IMR-90 (cell line): ENCODE results near the gene MIB1. TPM values are rescaled to one million over a fixed set of nuclear protein-coding genes. Genes with fewer than 3 reads are reported as not detected.

ENCODE experiments used
- ATAC-seq: fragments of 200-7000 bp; cut with Tn5 transposase; 2 replicates; pipeline ENCODE4 v1.9.1; 2020; ENCODE audit warnings: low read depth, mild to moderate bottlenecking, moderate library complexity
- BruUV-seq: library from RNA; stranded (reverse); fragments of 400-500 nt; replicated peaks from 2 replicates; lab custom pipeline; 2021; lab: Mats Ljungman, UMichigan
- CTCF ChIA-PET: fragments of 300-600 bp; formaldehyde crosslinking; extraction: SDS; loops from one replicate; lab custom pipeline; 2021; ENCODE audit warnings: antibody characterized with exemption; lab: Yijun Ruan, JAX
- POLR2A ChIA-PET: fragments of 300-600 bp; sonication (Branson Sonifier 250); formaldehyde crosslinking; loops from one replicate; lab custom pipeline; 2022; ENCODE audit warnings: antibody characterized with exemption; ENCODE audit not compliant: unreplicated experiment; lab: Charles Lee
- DNase-seq: peaks from one replicate; pipeline ENCODE4 v3.0.0; 2013
- H2AFZ ChIP-seq: replicated peaks from 2 replicates; pipeline ENCODE3; 2013; ENCODE audit warnings: low read length, mild to moderate bottlenecking; ENCODE audit not compliant: poor library complexity
- H2AK5ac ChIP-seq: 2 replicates; pipeline ENCODE4 v1.6.1; 2013; ENCODE audit warnings: low read depth, low read length, inconsistent platforms
- H2AK9ac ChIP-seq: replicated peaks from 2 replicates; pipeline ENCODE3; 2013; ENCODE audit warnings: mild to moderate bottlenecking, low read depth, low read length, moderate library complexity; ENCODE audit not compliant: poor library complexity
- H2BK120ac ChIP-seq: 2 replicates; pipeline ENCODE4 v1.6.1; 2013; ENCODE audit warnings: low read depth, low read length, inconsistent platforms
- H2BK15ac ChIP-seq: 3 replicates; pipeline ENCODE4 v1.6.1; 2013; ENCODE audit warnings: low read depth, low read length, inconsistent platforms
- H2BK20ac ChIP-seq: 2 replicates; pipeline ENCODE4 v1.6.1; 2013; ENCODE audit warnings: low read depth, mild to moderate bottlenecking, inconsistent platforms, low read length, moderate library complexity
- H2BK5ac ChIP-seq: 2 replicates; pipeline ENCODE4 v1.6.1; 2013; ENCODE audit warnings: mild to moderate bottlenecking, low read depth, low read length, inconsistent platforms; ENCODE audit not compliant: poor library complexity, severe bottlenecking
- H3K14ac ChIP-seq: replicated peaks from 2 replicates; pipeline ENCODE4 v1.6.1; 2013; ENCODE audit warnings: low read depth, low read length, inconsistent platforms
- H3K18ac ChIP-seq: 2 replicates; pipeline ENCODE4 v1.6.1; 2013; ENCODE audit warnings: low read depth, low read length, control low read depth
- H3K23ac ChIP-seq: 2 replicates; pipeline ENCODE4 v1.6.1; 2013; ENCODE audit warnings: low read depth, low read length, inconsistent platforms
- H3K27ac ChIP-seq: 2 replicates; pipeline ENCODE4 v1.5.1; 2013; ENCODE audit warnings: mild to moderate bottlenecking, control low read depth, low read length; ENCODE audit not compliant: insufficient read depth
- H3K27me3 ChIP-seq: 2 replicates; pipeline ENCODE4 v1.6.1; 2013; ENCODE audit warnings: low read length; ENCODE audit not compliant: control insufficient read depth, insufficient read depth
- H3K36me3 ChIP-seq: 2 replicates; pipeline ENCODE4 v1.6.1; 2013; ENCODE audit warnings: low read length, mixed read lengths; ENCODE audit not compliant: control insufficient read depth, insufficient read depth
- H3K4ac ChIP-seq: 2 replicates; pipeline ENCODE4 v1.6.1; 2013; ENCODE audit warnings: low read depth, low read length, inconsistent platforms
- H3K4me1 ChIP-seq: 2 replicates; pipeline ENCODE4 v1.6.1; 2013; ENCODE audit warnings: low read length, mixed read lengths; ENCODE audit not compliant: control insufficient read depth, insufficient read depth
- H3K4me2 ChIP-seq: 2 replicates; pipeline ENCODE4 v1.6.1; 2013; ENCODE audit warnings: low read depth, mild to moderate bottlenecking, control low read depth, low read length, moderate library complexity
- H3K4me3 ChIP-seq: 2 replicates; pipeline ENCODE4 v1.5.1; 2013; ENCODE audit warnings: low read depth, mild to moderate bottlenecking, control low read depth, low read length, moderate library complexity; ENCODE audit not compliant: insufficient read depth
- H3K56ac ChIP-seq: 2 replicates; pipeline ENCODE4 v1.6.1; 2013; ENCODE audit warnings: low read length, inconsistent platforms; ENCODE audit not compliant: insufficient read depth; ENCODE audit errors: extremely low read depth
- H3K79me1 ChIP-seq, 2 experiments: 2 replicates each; pipeline ENCODE4 v1.6.1; 2013; ENCODE audit warnings: low read length in 2 of 2, inconsistent platforms in 1 of 2, low read depth in 1 of 2
- H3K9ac ChIP-seq: 2 replicates; pipeline ENCODE4 v1.6.1; 2013; ENCODE audit warnings: low read depth, low read length, control low read depth
- H3K9me1 ChIP-seq: 2 replicates; pipeline ENCODE4 v1.6.1; 2013; ENCODE audit warnings: low read length, inconsistent platforms; ENCODE audit not compliant: insufficient read depth
- H3K9me3 ChIP-seq: 2 replicates; pipeline ENCODE4 v1.6.1; 2013; ENCODE audit warnings: low read length; ENCODE audit not compliant: control insufficient read depth, insufficient read depth
- H4K20me1 ChIP-seq: 2 replicates; pipeline ENCODE4 v1.6.1; 2013; ENCODE audit warnings: low read length, inconsistent platforms; ENCODE audit not compliant: insufficient read depth
- H4K5ac ChIP-seq: 2 replicates; pipeline ENCODE4 v1.6.1; 2013; ENCODE audit warnings: mild to moderate bottlenecking, low read depth, low read length, control low read depth
- H4K8ac ChIP-seq, 2 experiments: 2 replicates each; pipeline ENCODE4 v1.6.1; 2013; ENCODE audit warnings: low read depth in 2 of 2, low read length in 2 of 2, control low read depth in 1 of 2, inconsistent platforms in 1 of 2
- H4K91ac ChIP-seq: 2 replicates; pipeline ENCODE4 v1.6.1; 2013; ENCODE audit warnings: low read depth, low read length, inconsistent platforms; ENCODE audit not compliant: insufficient read depth
- BHLHE40 ChIP-seq: fragments of 150-350 bp; IDR thresholded peaks from 2 replicates; pipeline ENCODE4 v1.6.1; 2016; ENCODE audit warnings: mild to moderate bottlenecking, low read depth, low read length
- CEBPB ChIP-seq: IDR thresholded peaks from 2 replicates; pipeline ENCODE4 v1.6.1; 2012; ENCODE audit warnings: low read depth, low read length, improper control_type of control experiment
- CHD1 ChIP-seq: IDR thresholded peaks from 2 replicates; pipeline ENCODE4 v1.6.1; 2012; ENCODE audit warnings: low read depth, low read length, improper control_type of control experiment
- FOS ChIP-seq: fragments of 150-350 bp; IDR thresholded peaks from 2 replicates; pipeline ENCODE4 v1.6.1; 2016; ENCODE audit warnings: low read depth, low read length
- MAFK ChIP-seq: IDR thresholded peaks from 2 replicates; pipeline ENCODE4 v1.6.1; 2012; ENCODE audit warnings: low read depth, low read length, improper control_type of control experiment
- MAZ ChIP-seq: IDR thresholded peaks from 2 replicates; pipeline ENCODE4 v1.6.1; 2012; ENCODE audit warnings: low read depth, mild to moderate bottlenecking, low read length, improper control_type of control experiment, moderate library complexity, borderline replicate concordance
- MXI1 ChIP-seq: IDR thresholded peaks from 2 replicates; pipeline ENCODE4 v1.6.1; 2012; ENCODE audit warnings: low read depth, mild to moderate bottlenecking, low read length, moderate library complexity, borderline replicate concordance
- NFE2L2 ChIP-seq: fragments of 150-350 bp; IDR thresholded peaks from 2 replicates; pipeline ENCODE4 v1.6.1; 2016; ENCODE audit warnings: low read depth, mild to moderate bottlenecking, low read length
- POLR2A ChIP-seq: IDR thresholded peaks from 2 replicates; pipeline ENCODE4 v1.6.1; 2012; ENCODE audit warnings: mild to moderate bottlenecking, low read depth, low read length
- RAD21 ChIP-seq: IDR thresholded peaks from 2 replicates; pipeline ENCODE4 v1.6.1; 2012; ENCODE audit warnings: low read length, improper control_type of control experiment
- RFX5 ChIP-seq: IDR thresholded peaks from 2 replicates; pipeline ENCODE4 v1.8.0; 2012; ENCODE audit warnings: low read depth, mild to moderate bottlenecking, low read length, moderate library complexity
- SMC3 ChIP-seq: fragments of 150-350 bp; IDR thresholded peaks from 2 replicates; pipeline ENCODE4 v1.6.1; 2016; ENCODE audit warnings: low read depth, mild to moderate bottlenecking, antibody characterized with exemption, low read length, moderate library complexity
- WGBS, 2 experiments: methylation state at CpG; one replicate each; pipeline versions ENCODE4 v1.1.5 to v1.1.7; 2013; ENCODE audit warnings: missing lambda C conversion rate in 2 of 2; ENCODE audit not compliant: insufficient read length in 1 of 2; ENCODE audit errors: extremely low coverage in 2 of 2; 5-methylcytosine and 5-hydroxymethylcytosine counted together
- dilution Hi-C: fragments of 300-500 bp; cut with HindIII; formaldehyde crosslinking; loops from one replicate; pipeline ENCODE4 v1.14.3; 2018; ENCODE audit warnings: low sequenced_read_pairs; ENCODE audit not compliant: unreplicated experiment
- in situ Hi-C: fragments of 300-500 bp; cut with MboI; formaldehyde crosslinking; loops from 3 replicates; pipeline ENCODE4 v1.14.3; 2019; ENCODE audit warnings: low sequenced_read_pairs, inconsistent platforms, mixed read lengths
- intact Hi-C: fragments of 100-400 bp; cut with micrococcal nuclease; formaldehyde crosslinking; loops from 2 replicates; pipeline ENCODE4 v1.10.0; 2022
- polyA plus RNA-seq, 3 experiments: library from polyadenylated mRNA; depleted of rRNA; stranded (reverse); fragments of >200 nt; gene quantifications; 2 replicates each; pipeline ENCODE4 v1.2.3, GENCODE V29; 2012; ENCODE audit warnings: low replicate concordance in 1 of 3
- total RNA-seq: library from RNA; depleted of rRNA; stranded (reverse); fragments of >200 nt; gene quantifications from 2 replicates; pipeline ENCODE4 v1.2.3, GENCODE V29; 2012
- TF ChIP-seq, protein P1 (sequence below): conservative IDR thresholded peaks from 2 replicates; pipeline ENCODE4 v1.5.1; 2012; ENCODE audit warnings: mild to moderate bottlenecking, low read depth, low read length, improper control_type of control experiment
- TF ChIP-seq, protein P2 (sequence below): fragments of 150-350 bp; IDR thresholded peaks from 2 replicates; pipeline ENCODE4 v1.6.1; 2017; ENCODE audit warnings: mild to moderate bottlenecking, antibody characterized with exemption, low read length, low read depth

Gene MIB1
- total and polyA plus RNA-seq, 2 of the 4 experiments (the other 2 are of a cell fraction): 5.9 to 80.1 TPM

DNA sequence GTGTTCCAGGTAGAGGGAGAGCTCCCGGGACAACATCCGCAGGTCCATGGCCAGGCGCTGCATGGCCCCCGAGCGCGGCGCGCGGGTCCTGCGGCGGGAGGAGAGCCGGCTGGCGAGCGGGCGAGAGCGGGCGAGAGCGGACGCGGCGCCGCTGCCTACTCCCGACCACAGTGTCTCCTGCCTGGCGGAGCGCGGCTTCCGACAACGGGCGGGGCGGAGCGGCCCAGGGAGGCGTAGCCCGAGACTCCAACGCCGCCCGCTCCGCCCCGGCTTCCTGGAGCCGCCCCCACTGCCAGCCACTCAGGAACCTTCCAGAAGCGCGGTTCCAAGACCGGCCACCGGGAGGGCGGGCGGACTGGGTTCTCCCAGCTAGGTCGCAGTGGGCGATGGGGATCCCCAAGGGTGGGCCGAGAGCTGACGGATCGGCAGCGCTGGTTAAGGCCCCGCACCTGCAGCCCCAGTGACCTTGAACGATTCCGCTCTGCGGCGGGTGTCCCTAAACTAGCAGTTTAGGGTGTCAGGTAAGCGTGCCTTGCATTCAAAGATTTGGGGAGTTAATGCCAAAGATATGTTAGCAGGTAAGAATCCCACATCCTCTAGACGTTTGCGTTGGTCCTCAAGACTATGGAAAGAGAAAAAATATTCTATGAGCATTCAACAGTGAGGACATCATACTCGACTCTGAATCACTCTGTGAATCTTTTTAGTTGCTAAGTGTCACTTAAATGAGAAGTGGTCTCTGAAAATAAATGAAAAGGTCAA, 35.8 kb upstream of the MIB1 start, which contains the start of gene ABHD3:
TSS of gene ABHD3 (minus strand) at position 172 of the 762 bp plus-strand sequence. CDS start at position 63, 109 bp downstream.
- Histone ChIP-seq H3K23ac (peak within 1 kb of the TSS; percentile 74), H4K20me1 (no peaks in the 10 kb centered on the region), H4K5ac (no peak within 1 kb of the TSS), H2BK20ac (no peak within 1 kb of the TSS; the same call in 1 of the 2 replicates), H2AK9ac (peak within 1 kb of the TSS; percentile 92), H3K9me1 (no peaks in the 10 kb centered on the region), H3K4me1 (no peaks in the 10 kb centered on the region; the same call in 1 of the 2 replicates), H3K27ac (peak within 1 kb of the TSS; percentile 79), H3K14ac (peak within 1 kb of the TSS; percentile 94), H2BK15ac (peak within 1 kb of the TSS; percentile 68; the same call in 1 of the 3 replicates), H2AFZ (peak within 1 kb of the TSS; percentile 99), H3K9ac (peak within 1 kb of the TSS; percentile 83), H3K27me3 (no peaks in the 10 kb centered on the region), H2AK5ac (peak within 1 kb of the TSS; percentile 15; the same call in 1 of the 2 replicates), H2BK120ac (peak within 1 kb of the TSS; percentile 50; the same call in 1 of the 2 replicates), H3K18ac (0 out of 2 replicates have a peak within 1 kb of the TSS, but pooled peaks have one; percentile 7), H3K4me2 (peak within 1 kb of the TSS; percentile 97), H3K56ac (peak within 1 kb of the TSS; percentile 85), H2BK5ac (peak within 1 kb of the TSS; percentile 39), H3K4ac (peak within 1 kb of the TSS; percentile 86), H3K79me1 (peaks cover 6 to 15% of the 10 kb centered on the region in 2 experiments; a peak in 3 of 4 replicates), H3K4me3 (peak within 1 kb of the TSS; percentile 99), H3K9me3 (no peaks in the 10 kb centered on the region), H4K91ac (peak within 1 kb of the TSS; percentile 14; the same call in 1 of the 2 replicates), H4K8ac (peak within 1 kb of the TSS; percentile 80 to 97; a peak in 3 of 4 replicates), H3K36me3 (no peaks in the 10 kb centered on the region)
- CTCF ChIA-PET: interaction anchor here (0.8 to 1.2 kb wide), 2 partner anchors 10 to 22 kb away, joined by 3 to 4 read pairs; no protein-coding TSS in a partner anchor
- in situ Hi-C loops (no loop called here), dilution Hi-C loops (no loop called here), intact Hi-C loops (loop anchor here (1.0 to 5.0 kb wide), 3 partner anchors 72 to 217 kb away; partner anchors contain the start of gene SNRPD1)
- BruUV-seq: no TSS peak
- peak; percentile 85 for DNase-seq
- POLR2A ChIA-PET: interaction anchor here (0.6 kb wide), 1 partner anchor 49 kb away, joined by 3 read pairs; no protein-coding TSS in a partner anchor
- ATAC-seq: peak; percentile 100
- TF ChIP-seq, protein P1, sequence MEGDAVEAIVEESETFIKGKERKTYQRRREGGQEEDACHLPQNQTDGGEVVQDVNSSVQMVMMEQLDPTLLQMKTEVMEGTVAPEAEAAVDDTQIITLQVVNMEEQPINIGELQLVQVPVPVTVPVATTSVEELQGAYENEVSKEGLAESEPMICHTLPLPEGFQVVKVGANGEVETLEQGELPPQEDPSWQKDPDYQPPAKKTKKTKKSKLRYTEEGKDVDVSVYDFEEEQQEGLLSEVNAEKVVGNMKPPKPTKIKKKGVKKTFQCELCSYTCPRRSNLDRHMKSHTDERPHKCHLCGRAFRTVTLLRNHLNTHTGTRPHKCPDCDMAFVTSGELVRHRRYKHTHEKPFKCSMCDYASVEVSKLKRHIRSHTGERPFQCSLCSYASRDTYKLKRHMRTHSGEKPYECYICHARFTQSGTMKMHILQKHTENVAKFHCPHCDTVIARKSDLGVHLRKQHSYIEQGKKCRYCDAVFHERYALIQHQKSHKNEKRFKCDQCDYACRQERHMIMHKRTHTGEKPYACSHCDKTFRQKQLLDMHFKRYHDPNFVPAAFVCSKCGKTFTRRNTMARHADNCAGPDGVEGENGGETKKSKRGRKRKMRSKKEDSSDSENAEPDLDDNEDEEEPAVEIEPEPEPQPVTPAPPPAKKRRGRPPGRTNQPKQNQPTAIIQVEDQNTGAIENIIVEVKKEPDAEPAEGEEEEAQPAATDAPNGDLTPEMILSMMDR: peak; percentile 28; the same call in 1 of the 2 replicates
- TF ChIP-seq, protein P2, sequence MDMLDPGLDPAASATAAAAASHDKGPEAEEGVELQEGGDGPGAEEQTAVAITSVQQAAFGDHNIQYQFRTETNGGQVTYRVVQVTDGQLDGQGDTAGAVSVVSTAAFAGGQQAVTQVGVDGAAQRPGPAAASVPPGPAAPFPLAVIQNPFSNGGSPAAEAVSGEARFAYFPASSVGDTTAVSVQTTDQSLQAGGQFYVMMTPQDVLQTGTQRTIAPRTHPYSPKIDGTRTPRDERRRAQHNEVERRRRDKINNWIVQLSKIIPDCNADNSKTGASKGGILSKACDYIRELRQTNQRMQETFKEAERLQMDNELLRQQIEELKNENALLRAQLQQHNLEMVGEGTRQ: no peak
- no peak for TF ChIP-seq RFX5
- TF ChIP-seq BHLHE40: peak; percentile 53; the same call in 1 of the 2 replicates
- TF ChIP-seq FOS: no peak
- TF ChIP-seq RAD21: no peak
- TF ChIP-seq NFE2L2: no peak
- TF ChIP-seq POLR2A: peak; percentile 78
- TF ChIP-seq MAZ: peak; percentile 71
- TF ChIP-seq MAFK: no peak
- no peak for TF ChIP-seq SMC3
- peak; percentile 54 for TF ChIP-seq MXI1
- 0 out of 2 replicates have a peak, but pooled peaks have one; percentile 33 for TF ChIP-seq CHD1
- TF ChIP-seq CEBPB: no peak
- 0% methylated on average over 8 of the region's 60 CpGs; no CpG with 5 or more reads in 1 of the 2 experiments for WGBS, 2 experiments
